ENCODE data around the gene LIN7A.

DNA sequence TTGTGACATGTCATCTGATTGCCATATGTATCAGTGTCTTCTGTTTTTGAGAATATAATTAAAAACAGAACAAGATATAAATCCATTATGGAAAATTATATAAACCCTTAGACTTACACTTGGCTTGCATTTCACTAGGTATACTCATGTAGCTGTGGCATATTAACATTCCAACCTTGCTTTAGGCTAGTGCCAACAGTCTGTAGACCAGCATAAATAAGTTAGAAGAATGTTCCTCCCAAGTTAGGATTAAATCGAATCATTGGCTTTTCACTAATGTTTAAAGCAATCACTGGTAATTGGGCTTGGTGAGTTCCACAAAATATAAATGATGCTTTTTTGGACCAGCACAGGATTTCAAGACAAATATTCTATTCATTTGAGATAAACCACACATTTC, 103.0 kb downstream of the LIN7A start:
- TF ChIP-seq, protein P1, sequence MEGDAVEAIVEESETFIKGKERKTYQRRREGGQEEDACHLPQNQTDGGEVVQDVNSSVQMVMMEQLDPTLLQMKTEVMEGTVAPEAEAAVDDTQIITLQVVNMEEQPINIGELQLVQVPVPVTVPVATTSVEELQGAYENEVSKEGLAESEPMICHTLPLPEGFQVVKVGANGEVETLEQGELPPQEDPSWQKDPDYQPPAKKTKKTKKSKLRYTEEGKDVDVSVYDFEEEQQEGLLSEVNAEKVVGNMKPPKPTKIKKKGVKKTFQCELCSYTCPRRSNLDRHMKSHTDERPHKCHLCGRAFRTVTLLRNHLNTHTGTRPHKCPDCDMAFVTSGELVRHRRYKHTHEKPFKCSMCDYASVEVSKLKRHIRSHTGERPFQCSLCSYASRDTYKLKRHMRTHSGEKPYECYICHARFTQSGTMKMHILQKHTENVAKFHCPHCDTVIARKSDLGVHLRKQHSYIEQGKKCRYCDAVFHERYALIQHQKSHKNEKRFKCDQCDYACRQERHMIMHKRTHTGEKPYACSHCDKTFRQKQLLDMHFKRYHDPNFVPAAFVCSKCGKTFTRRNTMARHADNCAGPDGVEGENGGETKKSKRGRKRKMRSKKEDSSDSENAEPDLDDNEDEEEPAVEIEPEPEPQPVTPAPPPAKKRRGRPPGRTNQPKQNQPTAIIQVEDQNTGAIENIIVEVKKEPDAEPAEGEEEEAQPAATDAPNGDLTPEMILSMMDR (IDR thresholded peaks at IDR 0.05): no peak
- TF ChIP-seq POLR2A (IDR thresholded peaks at IDR 0.05): no peak
